Endodermal cell (in vitro differentiated cells): Measurements from ENCODE around the gene ARHGAP10. TPM values are rescaled to one million over a fixed set of nuclear protein-coding genes. Genes with fewer than 3 reads are reported as not detected.

ENCODE experiments used
- DNase-seq: peaks from one replicate; pipeline ENCODE4 v3.0.0-alpha.2; 2017
- H3K27ac ChIP-seq: 2 replicates; pipeline ENCODE4 v1.5.1; 2013; ENCODE audit warnings: mild to moderate bottlenecking, low read depth, low read length, moderate library complexity
- H3K27me3 ChIP-seq: 2 replicates; pipeline ENCODE4 v1.6.1; 2013; ENCODE audit warnings: mild to moderate bottlenecking, low read length, moderate library complexity; ENCODE audit not compliant: insufficient read depth, control insufficient read depth, poor library complexity, severe bottlenecking
- H3K36me3 ChIP-seq: 2 replicates; pipeline ENCODE4 v1.7.0; 2013; ENCODE audit warnings: mild to moderate bottlenecking, low read length, moderate library complexity; ENCODE audit not compliant: control insufficient read depth, insufficient read depth
- H3K4me1 ChIP-seq: one replicate; pipeline ENCODE4 v1.7.0; 2013; ENCODE audit warnings: low read length; ENCODE audit not compliant: control insufficient read depth, insufficient read depth
- H3K4me3 ChIP-seq: 2 replicates; pipeline ENCODE4 v1.5.1; 2013; ENCODE audit warnings: mild to moderate bottlenecking, low read length, moderate library complexity
- H3K9ac ChIP-seq: 2 replicates; pipeline ENCODE4 v1.6.1; 2013; ENCODE audit warnings: mild to moderate bottlenecking, low read length, moderate library complexity; ENCODE audit not compliant: poor library complexity, severe bottlenecking; ENCODE audit errors: extremely low read depth
- H3K9me3 ChIP-seq: 2 replicates; pipeline ENCODE4 v1.6.1; 2013; ENCODE audit warnings: mild to moderate bottlenecking, low read length, moderate library complexity; ENCODE audit not compliant: control insufficient read depth
- H3K27ac Mint-ChIP-seq: 2 replicates; pipeline ENCODE4 v1.8.0; 2020; ENCODE audit warnings: mixed read lengths
- H3K27me3 Mint-ChIP-seq: 2 replicates; pipeline ENCODE4 v1.8.0; 2021; ENCODE audit warnings: mild to moderate bottlenecking, mixed read lengths; ENCODE audit not compliant: insufficient read depth
- H3K36me3 Mint-ChIP-seq: 2 replicates; pipeline ENCODE4 v1.8.0; 2020; ENCODE audit warnings: low read depth, mixed read lengths
- H3K4me1 Mint-ChIP-seq: 2 replicates; pipeline ENCODE4 v1.8.0; 2020; ENCODE audit warnings: mixed read lengths
- H3K4me3 Mint-ChIP-seq: 2 replicates; pipeline ENCODE4 v1.8.0; 2020; ENCODE audit warnings: mild to moderate bottlenecking, moderate library complexity, mixed read lengths
- H3K9me3 Mint-ChIP-seq: 2 replicates; pipeline ENCODE4 v1.8.0; 2020; ENCODE audit warnings: mild to moderate bottlenecking, mixed read lengths
- WGBS, 2 experiments: methylation state at CpG; one replicate each; pipeline versions ENCODE4 v1.1.5 to v1.1.7; 2013; ENCODE audit warnings: missing lambda C conversion rate in 2 of 2, mixed read lengths in 1 of 2; ENCODE audit not compliant: insufficient coverage in 1 of 2, insufficient read length in 1 of 2; 5-methylcytosine and 5-hydroxymethylcytosine counted together
- total RNA-seq, 2 donors: library from RNA; stranded (reverse); fragmentation: NEBNext Ultra II Directional in 1 of 2; extraction: Animal tissue kit (Norgen Biotek cat#: 25700) in 1 of 2; gene quantifications; 2 replicates in 1 of 2; 3 replicates in 1 of 2; pipeline ENCODE4 v1.2.1, GENCODE V29; 2021
- TF ChIP-seq, protein P1 (sequence below): fragments of 200-600 bp; sonication (generic); conservative IDR thresholded peaks from 2 replicates; pipeline ENCODE4 v1.5.0; 2021; ENCODE audit warnings: antibody characterized with exemption, mild to moderate bottlenecking

ARHGAP10 gene
- total RNA-seq, 2 donors from 2014 or later, result 9.1 to 11.8 TPM

DNA sequence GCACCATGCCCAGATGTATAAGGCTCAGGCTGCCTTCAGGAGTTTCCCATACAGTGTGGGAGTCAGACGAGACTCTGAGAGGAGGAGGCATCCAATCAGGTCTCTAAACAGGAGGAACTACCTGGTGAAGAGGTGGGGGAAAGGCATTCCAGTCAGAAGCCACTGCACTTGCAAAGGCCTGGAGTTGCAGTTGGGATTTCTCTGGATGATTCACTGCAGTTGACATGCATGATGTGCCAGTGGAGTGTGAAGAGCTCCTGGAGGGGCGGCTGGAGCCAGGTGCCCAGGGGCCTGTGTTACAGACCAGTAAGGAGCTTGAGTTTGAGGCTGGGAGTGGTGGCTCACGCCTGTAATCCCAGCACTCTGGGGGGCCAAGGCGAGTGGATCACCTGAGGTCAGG lies 339.1 kb downstream of the ARHGAP10 start:
- Mint-ChIP-seq H3K36me3 (peaks cover 34% of the 10 kb centered on the region), H3K27me3 (no peaks in the 10 kb centered on the region), H3K4me1 (peaks cover 29% of the 10 kb centered on the region), H3K27ac (no peak overlapping the region), H3K9me3 (peaks cover 28% of the 10 kb centered on the region), H3K4me3 (no peak overlapping the region)
- no peak overlapping the region for H3K27ac ChIP-seq
- H3K36me3 ChIP-seq, result peaks cover 3% of the 10 kb centered on the region
- DNase-seq, result no peak
- TF ChIP-seq, protein P1, sequence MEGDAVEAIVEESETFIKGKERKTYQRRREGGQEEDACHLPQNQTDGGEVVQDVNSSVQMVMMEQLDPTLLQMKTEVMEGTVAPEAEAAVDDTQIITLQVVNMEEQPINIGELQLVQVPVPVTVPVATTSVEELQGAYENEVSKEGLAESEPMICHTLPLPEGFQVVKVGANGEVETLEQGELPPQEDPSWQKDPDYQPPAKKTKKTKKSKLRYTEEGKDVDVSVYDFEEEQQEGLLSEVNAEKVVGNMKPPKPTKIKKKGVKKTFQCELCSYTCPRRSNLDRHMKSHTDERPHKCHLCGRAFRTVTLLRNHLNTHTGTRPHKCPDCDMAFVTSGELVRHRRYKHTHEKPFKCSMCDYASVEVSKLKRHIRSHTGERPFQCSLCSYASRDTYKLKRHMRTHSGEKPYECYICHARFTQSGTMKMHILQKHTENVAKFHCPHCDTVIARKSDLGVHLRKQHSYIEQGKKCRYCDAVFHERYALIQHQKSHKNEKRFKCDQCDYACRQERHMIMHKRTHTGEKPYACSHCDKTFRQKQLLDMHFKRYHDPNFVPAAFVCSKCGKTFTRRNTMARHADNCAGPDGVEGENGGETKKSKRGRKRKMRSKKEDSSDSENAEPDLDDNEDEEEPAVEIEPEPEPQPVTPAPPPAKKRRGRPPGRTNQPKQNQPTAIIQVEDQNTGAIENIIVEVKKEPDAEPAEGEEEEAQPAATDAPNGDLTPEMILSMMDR, result no peak
- no peaks in the 10 kb centered on the region for H3K27me3 ChIP-seq
- WGBS, 2 experiments, result 83 to 93% methylated on average over 3 to 4 of the region's 4 CpGs
- H3K4me3 ChIP-seq, result no peak overlapping the region
- peaks cover 10% of the 10 kb centered on the region for H3K4me1 ChIP-seq
- H3K9ac ChIP-seq, result no peak overlapping the region
- peaks cover 27% of the 10 kb centered on the region for H3K9me3 ChIP-seq

DNA sequence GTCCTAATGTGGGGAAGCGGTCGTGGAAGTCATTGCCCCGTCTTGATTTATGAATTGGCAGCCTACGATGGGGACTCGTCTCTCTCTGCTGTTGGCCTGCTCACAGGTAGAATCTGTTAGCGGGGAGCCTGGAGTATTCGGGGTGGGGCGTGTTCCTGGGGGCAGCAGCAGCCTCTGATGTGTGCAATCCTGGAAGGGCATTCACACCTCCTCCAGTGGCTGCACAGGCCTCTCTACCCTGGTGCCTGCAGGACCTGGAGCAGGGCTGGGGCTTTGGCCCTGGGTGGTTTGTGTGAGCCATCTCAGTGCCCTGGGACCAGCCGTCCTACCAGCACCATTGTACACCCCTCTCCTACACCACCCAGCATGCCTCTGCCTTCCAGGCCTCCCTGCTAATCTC lies 340.9 kb downstream of the ARHGAP10 start:
- Histone ChIP-seq H3K9me3 (peaks cover 27% of the 10 kb centered on the region), H3K27ac (no peak overlapping the region), H3K9ac (no peak overlapping the region), H3K27me3 (no peaks in the 10 kb centered on the region), H3K4me3 (no peak overlapping the region), H3K36me3 (peaks cover 3% of the 10 kb centered on the region), H3K4me1 (peaks cover 4% of the 10 kb centered on the region)
- 80 to 93% methylated on average over 1 to 9 of the region's 9 CpGs for WGBS, 2 experiments
- DNase-seq, result no peak
- no peak overlapping the region for H3K27ac Mint-ChIP-seq
- peaks cover 40% of the 10 kb centered on the region for H3K36me3 Mint-ChIP-seq
- H3K27me3 Mint-ChIP-seq, result no peaks in the 10 kb centered on the region
- H3K9me3 Mint-ChIP-seq, result peaks cover 34% of the 10 kb centered on the region
- H3K4me3 Mint-ChIP-seq, result no peak overlapping the region
- TF ChIP-seq, protein P1, result no peak
- peaks cover 14% of the 10 kb centered on the region for H3K4me1 Mint-ChIP-seq

DNA sequence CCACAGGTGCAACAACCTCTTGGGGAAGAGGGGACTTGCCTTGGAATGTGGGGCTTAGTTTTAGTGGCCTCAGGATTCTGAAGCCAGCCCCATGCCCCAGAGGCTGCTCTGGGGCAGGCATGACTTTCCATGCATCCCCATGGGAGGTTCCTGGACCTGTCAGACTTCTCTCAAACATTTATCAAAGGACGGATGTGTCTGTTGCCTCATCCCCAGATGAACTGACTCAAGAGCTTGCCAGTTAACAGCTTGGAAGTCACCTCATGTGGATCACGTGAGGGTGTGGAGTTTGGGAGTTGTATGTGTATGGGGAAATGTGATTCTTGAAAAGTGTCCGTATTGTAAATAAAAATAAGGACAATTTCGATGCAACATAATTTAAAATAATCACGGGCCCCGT lies 341.5 kb downstream of the ARHGAP10 start:
- Histone ChIP-seq H3K9ac (no peak overlapping the region), H3K36me3 (peaks cover 3% of the 10 kb centered on the region), H3K4me1 (peaks cover 2% of the 10 kb centered on the region), H3K4me3 (no peak overlapping the region), H3K9me3 (peaks cover 27% of the 10 kb centered on the region), H3K27me3 (no peaks in the 10 kb centered on the region), H3K27ac (no peak overlapping the region)
- Mint-ChIP-seq H3K27me3 (no peaks in the 10 kb centered on the region), H3K9me3 (peaks cover 34% of the 10 kb centered on the region), H3K4me3 (no peak overlapping the region), H3K36me3 (peaks cover 40% of the 10 kb centered on the region), H3K27ac (no peak overlapping the region), H3K4me1 (peaks cover 9% of the 10 kb centered on the region)
- 92 to 96% methylated on average over 3 to 6 of the region's 6 CpGs for WGBS, 2 experiments
- TF ChIP-seq, protein P1, result no peak
- no peak for DNase-seq
